ENCODE measurements around the gene BIN1. TPM values are rescaled to one million over a fixed set of nuclear protein-coding genes. Genes with fewer than 3 reads are reported as not detected.
A peak's percentile ranks its signal among the peaks of the same experiment; 100 is the strongest.

The BIN1 gene
- total RNA-seq, 6 donors from 2014 or later, result 32.3 to 57.0 (median 42.9) TPM

DNA sequence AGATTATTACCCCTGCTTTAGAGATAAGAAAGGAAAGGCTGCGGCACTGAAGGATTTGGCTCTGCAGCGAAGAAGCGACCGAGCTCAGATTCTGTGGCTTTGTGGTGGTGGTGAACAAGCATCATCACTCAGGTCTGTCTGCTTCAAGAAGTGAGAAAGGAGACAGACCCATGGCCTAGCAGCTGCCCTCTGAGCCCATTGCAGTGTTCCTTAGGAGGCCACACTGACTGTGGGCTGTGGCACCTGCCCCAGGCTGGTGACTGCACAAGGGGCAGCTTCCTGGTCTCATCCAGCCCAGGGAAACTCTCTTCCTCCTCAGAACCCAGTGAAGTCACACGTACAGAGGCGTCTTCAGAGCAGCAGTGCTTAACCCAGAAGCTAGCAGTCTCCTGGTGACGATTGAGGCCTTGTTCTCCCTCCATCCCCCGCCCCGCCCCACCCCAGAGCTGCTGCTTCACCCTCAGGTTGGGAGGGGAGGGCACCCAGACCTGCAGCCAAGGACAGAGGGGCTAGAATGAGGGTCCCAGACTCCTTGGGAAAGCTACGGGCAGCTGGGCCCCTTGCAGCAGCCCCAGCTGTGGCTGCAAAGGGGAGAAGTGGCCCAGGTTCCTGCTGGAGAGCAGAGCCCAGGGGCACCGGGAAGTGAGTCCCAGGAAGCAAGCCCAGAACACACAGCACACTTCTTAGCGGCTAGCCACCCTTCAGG, 22.2 kb downstream of the BIN1 start:
- ATAC-seq (ENCODE audit: low FRiP score in 2 of 2) (peak in 1 of 2 donors; percentile 13), DNase-seq (peak in 1 of 2 donors; percentile 37)
- no peaks in the 10 kb centered on the region for H3K9me3 ChIP-seq
- peak overlapping the region; percentile 78 to 88 (median 80) for H3K27ac ChIP-seq
- H3K27me3 ChIP-seq, result no peaks in the 10 kb centered on the region
- peaks cover 69 to 84% (median 77%) of the 10 kb centered on the region in 4 donors for H3K4me1 ChIP-seq
- H3K4me3 ChIP-seq, result no peak overlapping the region
- no peaks in the 10 kb centered on the region for H3K36me3 ChIP-seq
- WGBS, 2 donors, result 62 to 87% methylated on average over 4 to 12 of the region's 12 CpGs
- TF ChIP-seq, protein P1, sequence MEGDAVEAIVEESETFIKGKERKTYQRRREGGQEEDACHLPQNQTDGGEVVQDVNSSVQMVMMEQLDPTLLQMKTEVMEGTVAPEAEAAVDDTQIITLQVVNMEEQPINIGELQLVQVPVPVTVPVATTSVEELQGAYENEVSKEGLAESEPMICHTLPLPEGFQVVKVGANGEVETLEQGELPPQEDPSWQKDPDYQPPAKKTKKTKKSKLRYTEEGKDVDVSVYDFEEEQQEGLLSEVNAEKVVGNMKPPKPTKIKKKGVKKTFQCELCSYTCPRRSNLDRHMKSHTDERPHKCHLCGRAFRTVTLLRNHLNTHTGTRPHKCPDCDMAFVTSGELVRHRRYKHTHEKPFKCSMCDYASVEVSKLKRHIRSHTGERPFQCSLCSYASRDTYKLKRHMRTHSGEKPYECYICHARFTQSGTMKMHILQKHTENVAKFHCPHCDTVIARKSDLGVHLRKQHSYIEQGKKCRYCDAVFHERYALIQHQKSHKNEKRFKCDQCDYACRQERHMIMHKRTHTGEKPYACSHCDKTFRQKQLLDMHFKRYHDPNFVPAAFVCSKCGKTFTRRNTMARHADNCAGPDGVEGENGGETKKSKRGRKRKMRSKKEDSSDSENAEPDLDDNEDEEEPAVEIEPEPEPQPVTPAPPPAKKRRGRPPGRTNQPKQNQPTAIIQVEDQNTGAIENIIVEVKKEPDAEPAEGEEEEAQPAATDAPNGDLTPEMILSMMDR (IDR thresholded peaks at IDR 0.05), result no peak
- TF ChIP-seq POLR2A (IDR thresholded peaks at IDR 0.05), result no peak
- no peak for TF ChIP-seq EP300 (IDR thresholded peaks at IDR 0.05)
- no peak for TF ChIP-seq POLR2AphosphoS5 (IDR thresholded peaks at IDR 0.05)

DNA sequence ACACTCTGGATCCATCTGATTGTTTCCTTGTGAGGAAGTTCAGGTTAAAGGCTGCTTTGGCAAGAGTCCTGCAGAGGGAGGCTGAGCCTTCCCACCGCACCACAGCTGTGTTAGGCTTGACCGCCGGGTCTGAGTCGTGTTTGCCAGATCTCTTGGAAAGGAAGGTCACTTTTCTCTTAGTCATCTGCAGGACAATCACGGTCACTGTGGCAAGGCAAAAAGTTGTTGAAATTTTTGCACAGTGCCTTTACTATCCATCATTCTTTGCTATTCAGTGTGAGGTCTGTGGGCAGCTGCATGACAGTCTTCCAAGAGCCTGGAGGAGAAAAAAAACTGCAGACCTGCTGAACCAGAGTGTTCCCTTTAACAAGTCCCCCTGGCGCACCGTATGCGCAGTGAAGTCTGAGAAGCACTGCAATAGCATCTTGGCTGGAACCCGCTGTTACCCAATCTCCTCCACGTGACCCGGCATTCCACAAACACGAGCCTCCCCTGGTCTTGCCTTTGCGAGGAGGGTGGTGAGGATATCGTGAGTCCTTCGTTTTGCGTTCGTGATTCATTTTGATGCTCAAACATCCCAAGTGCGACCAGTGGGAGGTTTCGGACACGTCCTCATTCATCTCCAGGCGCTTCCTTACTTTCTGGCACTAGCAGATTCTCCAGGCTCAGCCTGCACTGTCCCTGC, 23.0 kb downstream of the BIN1 start:
- Histone ChIP-seq H3K27me3 (no peaks in the 10 kb centered on the region), H3K9me3 (no peaks in the 10 kb centered on the region), H3K36me3 (no peaks in the 10 kb centered on the region), H3K4me3 (no peak overlapping the region), H3K27ac (peak overlapping the region; percentile 78 to 88 (median 80)), H3K4me1 (peaks cover 69 to 82% (median 78%) of the 10 kb centered on the region in 4 donors)
- DNase-seq (peak in 1 of 2 donors; percentile 90), ATAC-seq (ENCODE audit: low FRiP score in 2 of 2) (peak; percentile 76 to 78)
- peak in 1 of 4 donors; percentile 3 for TF ChIP-seq EP300 (IDR thresholded peaks at IDR 0.05)
- TF ChIP-seq, protein P1 (IDR thresholded peaks at IDR 0.05), result peak in 3 of 6 experiments; percentile 16 to 46 (median 17)
- TF ChIP-seq POLR2AphosphoS5 (IDR thresholded peaks at IDR 0.05), result peak; percentile 51 to 69
- peak in 1 of 4 donors; percentile 36 for TF ChIP-seq POLR2A (IDR thresholded peaks at IDR 0.05)
- WGBS, 2 donors, result 46 to 62% methylated on average over 21 of the region's 21 CpGs

DNA sequence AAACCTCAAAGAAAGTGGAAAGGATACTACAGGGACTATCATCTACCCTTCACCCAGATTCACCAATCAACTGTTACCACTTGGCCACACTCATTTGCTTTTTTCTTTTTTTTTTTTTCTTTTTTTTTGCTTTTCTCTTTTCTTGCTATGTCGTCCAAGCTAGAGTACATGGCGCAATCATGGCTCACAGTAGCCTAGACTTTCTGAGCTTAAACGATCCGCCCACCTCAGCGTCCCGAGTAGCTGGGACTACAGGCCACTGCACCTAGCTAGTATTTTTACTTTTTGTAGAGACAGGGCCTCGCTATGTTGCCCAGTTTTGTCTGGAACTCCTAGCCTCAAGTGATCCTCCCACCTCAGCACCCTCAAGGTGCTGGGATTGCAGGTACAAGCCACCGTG, 24.0 kb downstream of the BIN1 start:
- Histone ChIP-seq H3K27ac (peak overlapping the region in 3 of 4 donors; percentile 78 to 88 (median 81)), H3K9me3 (no peaks in the 10 kb centered on the region), H3K4me1 (peaks cover 73 to 90% (median 77%) of the 10 kb centered on the region in 4 donors), H3K36me3 (no peaks in the 10 kb centered on the region), H3K4me3 (no peak overlapping the region), H3K27me3 (no peaks in the 10 kb centered on the region)
- TF ChIP-seq POLR2A (IDR thresholded peaks at IDR 0.05) (no peak), EP300 (IDR thresholded peaks at IDR 0.05) (no peak), POLR2AphosphoS5 (IDR thresholded peaks at IDR 0.05) (no peak)
- TF ChIP-seq, protein P1 (IDR thresholded peaks at IDR 0.05), result no peak
- no peak for DNase-seq
- WGBS, 2 donors, result 72 to 76% methylated on average over 8 of the region's 8 CpGs
- ATAC-seq (ENCODE audit: low FRiP score in 2 of 2), result no peak

DNA sequence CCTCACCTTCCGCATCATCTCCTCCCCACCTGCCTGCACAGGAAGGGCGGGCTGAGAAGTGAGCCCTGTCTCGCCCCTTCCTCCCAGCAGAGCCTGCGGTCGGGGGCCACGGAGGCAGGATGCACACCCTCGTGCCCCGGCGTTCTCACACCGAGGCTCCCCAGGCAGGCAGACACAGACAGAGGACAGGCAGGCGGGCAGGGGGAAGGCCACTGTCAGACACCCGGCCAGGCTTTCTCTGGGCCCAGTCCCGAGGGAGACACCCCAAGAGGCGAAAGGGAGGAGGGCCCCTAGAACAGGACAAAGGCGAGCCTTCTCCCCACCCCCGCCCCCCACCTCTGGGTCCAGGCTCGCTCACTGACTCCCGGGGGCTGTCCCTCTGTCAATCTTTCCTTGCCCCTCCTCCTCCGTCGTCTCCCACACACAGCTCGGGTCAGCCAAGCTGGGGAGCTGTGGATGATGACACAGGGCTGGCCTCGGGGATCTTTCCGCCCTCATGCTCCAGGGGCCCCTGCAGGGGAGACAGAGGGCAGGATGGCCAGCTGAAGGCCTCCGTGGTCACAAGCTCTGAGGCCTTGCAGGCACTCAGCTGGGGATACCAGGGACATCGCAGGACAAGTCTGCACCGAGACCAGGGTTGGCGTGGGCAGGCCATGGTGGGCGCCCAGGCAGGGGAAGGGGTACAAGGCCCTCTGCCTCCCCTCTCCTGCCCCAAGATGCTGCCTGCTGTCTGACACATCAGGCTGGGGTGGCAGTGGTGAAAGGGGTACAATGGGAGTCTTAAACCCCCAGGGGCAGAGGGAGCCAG, 24.9 kb downstream of the BIN1 start:
- TF ChIP-seq POLR2A (IDR thresholded peaks at IDR 0.05) (peak in 1 of 4 donors; percentile 11), POLR2AphosphoS5 (IDR thresholded peaks at IDR 0.05) (no peak)
- no peaks in the 10 kb centered on the region for H3K27me3 ChIP-seq
- H3K4me3 ChIP-seq, result peak overlapping the region in 3 of 4 donors; percentile 9 to 27 (median 22)
- no peaks in the 10 kb centered on the region for H3K36me3 ChIP-seq
- H3K27ac ChIP-seq, result peak overlapping the region in 3 of 4 donors; percentile 57 to 78 (median 69)
- no peak for ATAC-seq (ENCODE audit: low FRiP score in 2 of 2)
- no peaks in the 10 kb centered on the region for H3K9me3 ChIP-seq
- H3K4me1 ChIP-seq, result peaks cover 66 to 82% (median 71%) of the 10 kb centered on the region in 4 donors
- 62% methylated on average over 28 of the region's 28 CpGs; no CpG with 5 or more reads in 1 of the 2 donors for WGBS, 2 donors
- peak; percentile 47 to 85 for DNase-seq
